ENCODE results near the gene SCEL. TPM values are rescaled to one million over a fixed set of nuclear protein-coding genes. Genes with fewer than 3 reads are reported as not detected.

Gene SCEL
- total and polyA plus RNA-seq, 2 experiments from 2014 or later, result not detected

DNA sequence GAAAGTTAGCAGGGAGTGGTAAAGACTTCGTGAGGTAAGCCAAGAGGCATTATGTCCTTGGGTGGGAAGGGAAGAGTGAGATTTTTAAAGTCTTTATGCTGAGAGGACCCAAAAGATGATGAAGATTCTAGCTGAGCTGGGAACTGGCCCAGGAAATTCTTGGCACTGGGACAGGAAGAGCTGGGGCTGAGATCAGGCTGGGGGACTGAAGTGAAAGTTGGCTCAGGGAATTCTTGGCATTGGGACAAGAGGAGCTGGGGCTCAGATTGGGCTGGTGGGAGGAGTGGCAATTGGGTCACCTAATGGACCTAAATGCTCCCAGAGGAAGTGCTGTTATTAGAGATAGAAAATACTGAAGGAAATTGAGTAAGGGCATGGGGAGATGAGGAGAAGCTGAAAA is 8.8 kb downstream of the SCEL start:
- DNase-seq (ENCODE audit: low spot score) (no peak), ATAC-seq (no peak)
- no peaks in the 10 kb centered on the region for H4K20me1 ChIP-seq (replicated peaks; ENCODE audit: insufficient read depth)
- no peaks in the 10 kb centered on the region for H3K4me1 ChIP-seq (ENCODE audit: insufficient read depth)
- H3K9me2 ChIP-seq (ENCODE audit: insufficient read depth), result peaks cover 5% of the 10 kb centered on the region; the same call in 1 of the 2 replicates
- H3F3A ChIP-seq (replicated peaks; ENCODE audit: low read depth), result no peaks in the 10 kb centered on the region
- H3K27ac Mint-ChIP-seq, result peak overlapping the region; percentile 0; the same call in 1 of the 2 replicates
- no peaks in the 10 kb centered on the region for H3K79me2 ChIP-seq (replicated peaks; ENCODE audit: insufficient read depth)
- no peak overlapping the region for H3K27ac ChIP-seq (ENCODE audit: low read depth)
- H3K36me3 ChIP-seq (ENCODE audit: insufficient read depth), result no peaks in the 10 kb centered on the region
- no peak overlapping the region for H3K4me2 ChIP-seq
- 0 out of 2 replicates have a peak overlapping the region, but pooled peaks have one; percentile 14 for H2AFZ ChIP-seq
- no peaks in the 10 kb centered on the region for H3K27me3 Mint-ChIP-seq (ENCODE audit: insufficient read depth, low read depth, poor library complexity)
- TF ChIP-seq POLR2AphosphoS5 (IDR thresholded peaks at IDR 0.05; ENCODE audit: low read depth), result no peak
- no peak for TF ChIP-seq ZNF114 (CRISPR knock-in tag; IDR thresholded peaks at IDR 0.05)
- TF ChIP-seq, protein P1, sequence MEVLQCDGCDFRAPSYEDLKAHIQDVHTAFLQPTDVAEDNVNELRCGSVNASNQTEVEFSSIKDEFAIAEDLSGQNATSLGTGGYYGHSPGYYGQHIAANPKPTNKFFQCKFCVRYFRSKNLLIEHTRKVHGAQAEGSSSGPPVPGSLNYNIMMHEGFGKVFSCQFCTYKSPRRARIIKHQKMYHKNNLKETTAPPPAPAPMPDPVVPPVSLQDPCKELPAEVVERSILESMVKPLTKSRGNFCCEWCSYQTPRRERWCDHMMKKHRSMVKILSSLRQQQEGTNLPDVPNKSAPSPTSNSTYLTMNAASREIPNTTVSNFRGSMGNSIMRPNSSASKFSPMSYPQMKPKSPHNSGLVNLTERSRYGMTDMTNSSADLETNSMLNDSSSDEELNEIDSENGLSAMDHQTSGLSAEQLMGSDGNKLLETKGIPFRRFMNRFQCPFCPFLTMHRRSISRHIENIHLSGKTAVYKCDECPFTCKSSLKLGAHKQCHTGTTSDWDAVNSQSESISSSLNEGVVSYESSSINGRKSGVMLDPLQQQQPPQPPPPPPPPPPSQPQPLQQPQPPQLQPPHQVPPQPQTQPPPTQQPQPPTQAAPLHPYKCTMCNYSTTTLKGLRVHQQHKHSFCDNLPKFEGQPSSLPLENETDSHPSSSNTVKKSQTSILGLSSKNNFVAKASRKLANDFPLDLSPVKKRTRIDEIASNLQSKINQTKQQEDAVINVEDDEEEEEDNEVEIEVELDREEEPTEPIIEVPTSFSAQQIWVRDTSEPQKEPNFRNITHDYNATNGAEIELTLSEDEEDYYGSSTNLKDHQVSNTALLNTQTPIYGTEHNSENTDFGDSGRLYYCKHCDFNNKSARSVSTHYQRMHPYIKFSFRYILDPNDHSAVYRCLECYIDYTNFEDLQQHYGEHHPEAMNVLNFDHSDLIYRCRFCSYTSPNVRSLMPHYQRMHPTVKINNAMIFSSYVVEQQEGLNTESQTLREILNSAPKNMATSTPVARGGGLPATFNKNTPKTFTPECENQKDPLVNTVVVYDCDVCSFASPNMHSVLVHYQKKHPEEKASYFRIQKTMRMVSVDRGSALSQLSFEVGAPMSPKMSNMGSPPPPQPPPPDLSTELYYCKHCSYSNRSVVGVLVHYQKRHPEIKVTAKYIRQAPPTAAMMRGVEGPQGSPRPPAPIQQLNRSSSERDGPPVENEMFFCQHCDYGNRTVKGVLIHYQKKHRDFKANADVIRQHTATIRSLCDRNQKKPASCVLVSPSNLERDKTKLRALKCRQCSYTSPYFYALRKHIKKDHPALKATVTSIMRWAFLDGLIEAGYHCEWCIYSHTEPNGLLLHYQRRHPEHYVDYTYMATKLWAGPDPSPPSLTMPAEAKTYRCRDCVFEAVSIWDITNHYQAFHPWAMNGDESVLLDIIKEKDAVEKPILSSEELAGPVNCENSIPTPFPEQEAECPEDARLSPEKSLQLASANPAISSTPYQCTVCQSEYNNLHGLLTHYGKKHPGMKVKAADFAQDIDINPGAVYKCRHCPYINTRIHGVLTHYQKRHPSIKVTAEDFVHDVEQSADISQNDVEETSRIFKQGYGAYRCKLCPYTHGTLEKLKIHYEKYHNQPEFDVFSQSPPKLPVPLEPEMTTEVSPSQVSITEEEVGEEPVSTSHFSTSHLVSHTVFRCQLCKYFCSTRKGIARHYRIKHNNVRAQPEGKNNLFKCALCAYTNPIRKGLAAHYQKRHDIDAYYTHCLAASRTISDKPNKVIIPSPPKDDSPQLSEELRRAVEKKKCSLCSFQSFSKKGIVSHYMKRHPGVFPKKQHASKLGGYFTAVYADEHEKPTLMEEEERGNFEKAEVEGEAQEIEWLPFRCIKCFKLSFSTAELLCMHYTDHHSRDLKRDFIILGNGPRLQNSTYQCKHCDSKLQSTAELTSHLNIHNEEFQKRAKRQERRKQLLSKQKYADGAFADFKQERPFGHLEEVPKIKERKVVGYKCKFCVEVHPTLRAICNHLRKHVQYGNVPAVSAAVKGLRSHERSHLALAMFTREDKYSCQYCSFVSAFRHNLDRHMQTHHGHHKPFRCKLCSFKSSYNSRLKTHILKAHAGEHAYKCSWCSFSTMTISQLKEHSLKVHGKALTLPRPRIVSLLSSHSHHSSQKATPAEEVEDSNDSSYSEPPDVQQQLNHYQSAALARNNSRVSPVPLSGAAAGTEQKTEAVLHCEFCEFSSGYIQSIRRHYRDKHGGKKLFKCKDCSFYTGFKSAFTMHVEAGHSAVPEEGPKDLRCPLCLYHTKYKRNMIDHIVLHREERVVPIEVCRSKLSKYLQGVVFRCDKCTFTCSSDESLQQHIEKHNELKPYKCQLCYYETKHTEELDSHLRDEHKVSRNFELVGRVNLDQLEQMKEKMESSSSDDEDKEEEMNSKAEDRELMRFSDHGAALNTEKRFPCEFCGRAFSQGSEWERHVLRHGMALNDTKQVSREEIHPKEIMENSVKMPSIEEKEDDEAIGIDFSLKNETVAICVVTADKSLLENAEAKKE (CRISPR knock-in tag; IDR thresholded peaks at IDR 0.05), result no peak
- TF ChIP-seq, protein P2, sequence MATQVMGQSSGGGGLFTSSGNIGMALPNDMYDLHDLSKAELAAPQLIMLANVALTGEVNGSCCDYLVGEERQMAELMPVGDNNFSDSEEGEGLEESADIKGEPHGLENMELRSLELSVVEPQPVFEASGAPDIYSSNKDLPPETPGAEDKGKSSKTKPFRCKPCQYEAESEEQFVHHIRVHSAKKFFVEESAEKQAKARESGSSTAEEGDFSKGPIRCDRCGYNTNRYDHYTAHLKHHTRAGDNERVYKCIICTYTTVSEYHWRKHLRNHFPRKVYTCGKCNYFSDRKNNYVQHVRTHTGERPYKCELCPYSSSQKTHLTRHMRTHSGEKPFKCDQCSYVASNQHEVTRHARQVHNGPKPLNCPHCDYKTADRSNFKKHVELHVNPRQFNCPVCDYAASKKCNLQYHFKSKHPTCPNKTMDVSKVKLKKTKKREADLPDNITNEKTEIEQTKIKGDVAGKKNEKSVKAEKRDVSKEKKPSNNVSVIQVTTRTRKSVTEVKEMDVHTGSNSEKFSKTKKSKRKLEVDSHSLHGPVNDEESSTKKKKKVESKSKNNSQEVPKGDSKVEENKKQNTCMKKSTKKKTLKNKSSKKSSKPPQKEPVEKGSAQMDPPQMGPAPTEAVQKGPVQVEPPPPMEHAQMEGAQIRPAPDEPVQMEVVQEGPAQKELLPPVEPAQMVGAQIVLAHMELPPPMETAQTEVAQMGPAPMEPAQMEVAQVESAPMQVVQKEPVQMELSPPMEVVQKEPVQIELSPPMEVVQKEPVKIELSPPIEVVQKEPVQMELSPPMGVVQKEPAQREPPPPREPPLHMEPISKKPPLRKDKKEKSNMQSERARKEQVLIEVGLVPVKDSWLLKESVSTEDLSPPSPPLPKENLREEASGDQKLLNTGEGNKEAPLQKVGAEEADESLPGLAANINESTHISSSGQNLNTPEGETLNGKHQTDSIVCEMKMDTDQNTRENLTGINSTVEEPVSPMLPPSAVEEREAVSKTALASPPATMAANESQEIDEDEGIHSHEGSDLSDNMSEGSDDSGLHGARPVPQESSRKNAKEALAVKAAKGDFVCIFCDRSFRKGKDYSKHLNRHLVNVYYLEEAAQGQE (IDR thresholded peaks at IDR 0.05; ENCODE audit: unreplicated experiment), result no peak
- no peak for TF ChIP-seq CREB1 (CRISPR knock-in tag; IDR thresholded peaks at IDR 0.05; ENCODE audit: low read depth)
- TF ChIP-seq NANOG (IDR thresholded peaks at IDR 0.05; ENCODE audit: borderline replicate concordance), result no peak
- TF ChIP-seq JUNB (IDR thresholded peaks at IDR 0.05; ENCODE audit: unreplicated experiment), result no peak
- no peak for TF ChIP-seq EZH2phosphoT487 (IDR thresholded peaks at IDR 0.05; ENCODE audit: unreplicated experiment)
- TF ChIP-seq, protein P3, sequence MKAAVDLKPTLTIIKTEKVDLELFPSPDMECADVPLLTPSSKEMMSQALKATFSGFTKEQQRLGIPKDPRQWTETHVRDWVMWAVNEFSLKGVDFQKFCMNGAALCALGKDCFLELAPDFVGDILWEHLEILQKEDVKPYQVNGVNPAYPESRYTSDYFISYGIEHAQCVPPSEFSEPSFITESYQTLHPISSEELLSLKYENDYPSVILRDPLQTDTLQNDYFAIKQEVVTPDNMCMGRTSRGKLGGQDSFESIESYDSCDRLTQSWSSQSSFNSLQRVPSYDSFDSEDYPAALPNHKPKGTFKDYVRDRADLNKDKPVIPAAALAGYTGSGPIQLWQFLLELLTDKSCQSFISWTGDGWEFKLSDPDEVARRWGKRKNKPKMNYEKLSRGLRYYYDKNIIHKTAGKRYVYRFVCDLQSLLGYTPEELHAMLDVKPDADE (IDR thresholded peaks at IDR 0.05), result no peak
- TF ChIP-seq ZNF331 (CRISPR knock-in tag; IDR thresholded peaks at IDR 0.05; ENCODE audit: low read depth), result no peak
- TF ChIP-seq, protein P4, sequence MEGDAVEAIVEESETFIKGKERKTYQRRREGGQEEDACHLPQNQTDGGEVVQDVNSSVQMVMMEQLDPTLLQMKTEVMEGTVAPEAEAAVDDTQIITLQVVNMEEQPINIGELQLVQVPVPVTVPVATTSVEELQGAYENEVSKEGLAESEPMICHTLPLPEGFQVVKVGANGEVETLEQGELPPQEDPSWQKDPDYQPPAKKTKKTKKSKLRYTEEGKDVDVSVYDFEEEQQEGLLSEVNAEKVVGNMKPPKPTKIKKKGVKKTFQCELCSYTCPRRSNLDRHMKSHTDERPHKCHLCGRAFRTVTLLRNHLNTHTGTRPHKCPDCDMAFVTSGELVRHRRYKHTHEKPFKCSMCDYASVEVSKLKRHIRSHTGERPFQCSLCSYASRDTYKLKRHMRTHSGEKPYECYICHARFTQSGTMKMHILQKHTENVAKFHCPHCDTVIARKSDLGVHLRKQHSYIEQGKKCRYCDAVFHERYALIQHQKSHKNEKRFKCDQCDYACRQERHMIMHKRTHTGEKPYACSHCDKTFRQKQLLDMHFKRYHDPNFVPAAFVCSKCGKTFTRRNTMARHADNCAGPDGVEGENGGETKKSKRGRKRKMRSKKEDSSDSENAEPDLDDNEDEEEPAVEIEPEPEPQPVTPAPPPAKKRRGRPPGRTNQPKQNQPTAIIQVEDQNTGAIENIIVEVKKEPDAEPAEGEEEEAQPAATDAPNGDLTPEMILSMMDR (conservative IDR thresholded peaks at IDR 0.05; ENCODE audit: low read depth in 2 of 2), result no peak
- TF ChIP-seq STAT1 (IDR thresholded peaks at IDR 0.05; ENCODE audit: unreplicated experiment), result no peak
- no peak for TF ChIP-seq EZH2 (IDR thresholded peaks at IDR 0.05; ENCODE audit: low read depth, unreplicated experiment)
- no peak overlapping the region for H3K4me3 Mint-ChIP-seq
- no peak overlapping the region for H3K4me3 ChIP-seq
- no peaks in the 10 kb centered on the region for H3K9me3 Mint-ChIP-seq
- H3K27me3 ChIP-seq (ENCODE audit: insufficient read depth), result no peaks in the 10 kb centered on the region
- peaks cover 5% of the 10 kb centered on the region for H3K4me1 Mint-ChIP-seq
- no peaks in the 10 kb centered on the region for H3K36me3 Mint-ChIP-seq (ENCODE audit: low read depth)
